Liver (tissue), 9 donors: ENCODE measurements around the gene PDGFC. TPM values are rescaled to one million over a fixed set of nuclear protein-coding genes. Genes with fewer than 3 reads are reported as not detected.

Experiments
- DNase-seq: peaks from one replicate; pipeline ENCODE4 v3.0.0-alpha.2; 2017; ENCODE audit warnings: low spot score
- H3K27ac ChIP-seq, 2 donors: one replicate each; pipeline ENCODE4 v1.7.0; 2013; ENCODE audit warnings: inconsistent platforms in 2 of 2, low read length in 2 of 2, control low read depth in 1 of 2, low read depth in 1 of 2, mild to moderate bottlenecking in 1 of 2
- H3K27me3 ChIP-seq, 4 donors: one replicate each; pipeline versions ENCODE4 v1.6.1 to v1.7.0; 2013; ENCODE audit warnings: low read length in 3 of 4, inconsistent platforms in 1 of 4, mild to moderate bottlenecking in 1 of 4, moderate library complexity in 1 of 4; ENCODE audit not compliant: control insufficient read depth in 4 of 4, insufficient read depth in 4 of 4
- H3K36me3 ChIP-seq, 4 donors: one replicate each; pipeline versions ENCODE4 v1.6.1 to v1.7.0; 2013; ENCODE audit warnings: low read length in 3 of 4, mild to moderate bottlenecking in 3 of 4, low read depth in 1 of 4, moderate library complexity in 1 of 4; ENCODE audit not compliant: control insufficient read depth in 4 of 4, insufficient read depth in 3 of 4
- H3K4me1 ChIP-seq, 4 donors: one replicate each; pipeline versions ENCODE4 v1.6.1 to v1.7.0; 2013; ENCODE audit warnings: low read length in 3 of 4, mild to moderate bottlenecking in 3 of 4, moderate library complexity in 1 of 4; ENCODE audit not compliant: control insufficient read depth in 4 of 4, insufficient read depth in 4 of 4
- H3K4me3 ChIP-seq, 3 donors: one replicate each; pipeline versions ENCODE4 v1.6.1 to v1.7.0; 2013; ENCODE audit warnings: low read length in 3 of 3, control low read depth in 1 of 3, low read depth in 1 of 3, mild to moderate bottlenecking in 1 of 3
- H3K9ac ChIP-seq, 2 donors: one replicate each; pipeline ENCODE4 v1.7.0; 2013; ENCODE audit warnings: low read length in 2 of 2, mild to moderate bottlenecking in 2 of 2, moderate library complexity in 2 of 2, control low read depth in 1 of 2, low read depth in 1 of 2
- H3K9me3 ChIP-seq, 4 donors: one replicate each; pipeline versions ENCODE4 v1.6.1 to v1.7.0; 2013; ENCODE audit warnings: low read length in 3 of 4; ENCODE audit not compliant: control insufficient read depth in 4 of 4
- FOXA1 ChIP-seq: IDR thresholded peaks from 2 replicates; pipeline ENCODE4 v1.6.1; 2016; ENCODE audit warnings: antibody characterized with exemption
- FOXA2 ChIP-seq: IDR thresholded peaks from 2 replicates; pipeline ENCODE4 v1.6.1; 2016; ENCODE audit warnings: antibody characterized with exemption
- GABPA ChIP-seq, 2 donors: IDR thresholded peaks in 1 of 2; conservative IDR thresholded peaks in 1 of 2; 2 replicates each; pipeline ENCODE4 v1.6.1; 2016; ENCODE audit warnings: antibody characterized with exemption in 2 of 2, mild to moderate bottlenecking in 1 of 2, moderate library complexity in 1 of 2
- HNF4A ChIP-seq, 2 donors: conservative IDR thresholded peaks; 2 replicates each; pipeline ENCODE4 v1.6.1; 2016; ENCODE audit warnings: antibody characterized with exemption in 2 of 2, mild to moderate bottlenecking in 2 of 2
- HNF4G ChIP-seq: IDR thresholded peaks from 2 replicates; pipeline ENCODE4 v1.6.1; 2016; ENCODE audit warnings: antibody characterized with exemption
- RAD21 ChIP-seq, 2 donors: IDR thresholded peaks; 2 replicates each; pipeline ENCODE4 v1.6.1; 2016; ENCODE audit warnings: antibody characterized with exemption in 2 of 2, mild to moderate bottlenecking in 2 of 2
- RXRA ChIP-seq, 2 donors: IDR thresholded peaks; 2 replicates each; pipeline ENCODE4 v1.6.1; 2017 to 2018; ENCODE audit warnings: antibody characterized with exemption in 2 of 2, mild to moderate bottlenecking in 1 of 2
- TAF1 ChIP-seq: conservative IDR thresholded peaks from 2 replicates; pipeline ENCODE4 v1.6.1; 2016; ENCODE audit warnings: antibody characterized with exemption, mild to moderate bottlenecking
- WGBS: extraction: QIAGEN DNeasy Blood & Tissue Kit; methylation state at CpG from one replicate; pipeline ENCODE4 v1.1.7; 2013; 5-methylcytosine and 5-hydroxymethylcytosine counted together
- polyA plus RNA-seq, 2 donors: library from polyadenylated mRNA; stranded (reverse) in 1 of 2; unstranded in 1 of 2; fragments of 200-250 nt in 1 of 2; fragments of >200 nt in 1 of 2; fragmentation: Nextera tagmentation in 1 of 2; extraction: Ambion mirVana in 1 of 2; gene quantifications; one replicate each; pipeline versions ENCODE4 v1.2.1 to v1.2.3, GENCODE V29; 2013 to 2015
- total RNA-seq, 2 donors: library from RNA; depleted of rRNA; stranded (reverse); fragments of >200 nt; gene quantifications; one replicate each; pipeline ENCODE4 v1.2.3, GENCODE V29; 2014
- TF ChIP-seq, protein P1 (sequence below): IDR thresholded peaks from 2 replicates; pipeline ENCODE4 v1.6.1; 2016; ENCODE audit warnings: antibody characterized with exemption
- TF ChIP-seq, protein P2 (sequence below): IDR thresholded peaks from 2 replicates; pipeline ENCODE4 v1.6.1; 2016; ENCODE audit warnings: antibody characterized with exemption, mild to moderate bottlenecking
- donor health status: healthy.
- donor health status: healthy.
- donor health status: healthy.
- donor health status: healthy.
- donor health status: healthy.

Gene PDGFC
- total and polyA plus RNA-seq, 4 donors, result 5.8 to 25.7 (median 9.7) TPM

DNA sequence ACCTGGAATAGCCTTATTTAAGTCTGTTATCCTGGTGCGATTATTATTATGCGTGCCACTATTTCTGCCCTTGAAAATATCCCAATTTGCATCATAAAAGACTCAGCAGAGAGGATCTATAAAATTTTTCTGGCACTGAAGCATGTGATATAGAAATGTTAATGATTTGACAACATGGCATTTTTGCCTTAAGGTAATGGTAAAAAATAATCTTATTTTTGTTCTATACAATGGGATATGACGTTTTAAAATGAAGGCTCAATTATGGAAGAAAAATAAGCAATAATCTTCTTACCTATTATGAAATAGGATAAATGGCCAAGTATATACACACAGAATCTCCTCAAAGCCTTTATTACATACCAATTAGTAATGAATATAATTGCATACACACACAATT lies 113.5 kb downstream of the PDGFC start:
- no peak for DNase-seq
- Histone ChIP-seq H3K9ac (no peak overlapping the region), H3K36me3 (no peaks in the 10 kb centered on the region), H3K4me3 (no peak overlapping the region), H3K27me3 (no peaks in the 10 kb centered on the region), H3K27ac (no peak overlapping the region), H3K9me3 (no peaks in the 10 kb centered on the region), H3K4me1 (no peaks in the 10 kb centered on the region)
- TF ChIP-seq HNF4G (no peak), RXRA (IDR thresholded peaks at IDR 0.05) (no peak), TAF1 (no peak)
- TF ChIP-seq, protein P1, sequence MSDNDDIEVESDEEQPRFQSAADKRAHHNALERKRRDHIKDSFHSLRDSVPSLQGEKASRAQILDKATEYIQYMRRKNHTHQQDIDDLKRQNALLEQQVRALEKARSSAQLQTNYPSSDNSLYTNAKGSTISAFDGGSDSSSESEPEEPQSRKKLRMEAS, result no peak
- TF ChIP-seq, protein P2, sequence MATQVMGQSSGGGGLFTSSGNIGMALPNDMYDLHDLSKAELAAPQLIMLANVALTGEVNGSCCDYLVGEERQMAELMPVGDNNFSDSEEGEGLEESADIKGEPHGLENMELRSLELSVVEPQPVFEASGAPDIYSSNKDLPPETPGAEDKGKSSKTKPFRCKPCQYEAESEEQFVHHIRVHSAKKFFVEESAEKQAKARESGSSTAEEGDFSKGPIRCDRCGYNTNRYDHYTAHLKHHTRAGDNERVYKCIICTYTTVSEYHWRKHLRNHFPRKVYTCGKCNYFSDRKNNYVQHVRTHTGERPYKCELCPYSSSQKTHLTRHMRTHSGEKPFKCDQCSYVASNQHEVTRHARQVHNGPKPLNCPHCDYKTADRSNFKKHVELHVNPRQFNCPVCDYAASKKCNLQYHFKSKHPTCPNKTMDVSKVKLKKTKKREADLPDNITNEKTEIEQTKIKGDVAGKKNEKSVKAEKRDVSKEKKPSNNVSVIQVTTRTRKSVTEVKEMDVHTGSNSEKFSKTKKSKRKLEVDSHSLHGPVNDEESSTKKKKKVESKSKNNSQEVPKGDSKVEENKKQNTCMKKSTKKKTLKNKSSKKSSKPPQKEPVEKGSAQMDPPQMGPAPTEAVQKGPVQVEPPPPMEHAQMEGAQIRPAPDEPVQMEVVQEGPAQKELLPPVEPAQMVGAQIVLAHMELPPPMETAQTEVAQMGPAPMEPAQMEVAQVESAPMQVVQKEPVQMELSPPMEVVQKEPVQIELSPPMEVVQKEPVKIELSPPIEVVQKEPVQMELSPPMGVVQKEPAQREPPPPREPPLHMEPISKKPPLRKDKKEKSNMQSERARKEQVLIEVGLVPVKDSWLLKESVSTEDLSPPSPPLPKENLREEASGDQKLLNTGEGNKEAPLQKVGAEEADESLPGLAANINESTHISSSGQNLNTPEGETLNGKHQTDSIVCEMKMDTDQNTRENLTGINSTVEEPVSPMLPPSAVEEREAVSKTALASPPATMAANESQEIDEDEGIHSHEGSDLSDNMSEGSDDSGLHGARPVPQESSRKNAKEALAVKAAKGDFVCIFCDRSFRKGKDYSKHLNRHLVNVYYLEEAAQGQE, result no peak
- WGBS, result 97% methylated on average over 3 of the region's 3 CpGs

DNA sequence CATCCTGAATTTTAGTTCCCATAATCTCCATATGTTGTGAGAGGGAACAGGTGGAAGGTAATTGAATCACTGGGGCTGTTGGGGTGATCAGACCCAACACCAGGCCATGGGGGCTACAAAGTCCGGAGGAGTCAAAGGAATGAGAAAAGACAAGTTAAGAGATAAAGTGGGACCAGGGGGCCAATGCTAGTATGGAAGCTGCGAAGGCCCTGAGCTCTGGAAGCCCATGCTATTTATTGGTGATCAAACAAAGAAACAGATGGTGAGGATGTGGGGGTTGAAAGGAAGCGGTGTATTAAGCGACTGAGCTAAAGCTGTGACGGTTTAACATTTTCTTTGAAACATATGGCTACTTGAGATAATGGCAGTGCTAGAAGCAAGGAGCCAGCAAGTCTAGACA lies 132.8 kb downstream of the PDGFC start:
- no peaks in the 10 kb centered on the region for H3K27me3 ChIP-seq
- no peaks in the 10 kb centered on the region for H3K36me3 ChIP-seq
- 95% methylated on average over 5 of the region's 5 CpGs for WGBS
- no peak overlapping the region for H3K9ac ChIP-seq
- DNase-seq, result no peak
- H3K4me1 ChIP-seq, result no peaks in the 10 kb centered on the region
- H3K4me3 ChIP-seq, result no peak overlapping the region
- no peak overlapping the region for H3K27ac ChIP-seq
- TF ChIP-seq TAF1, result no peak
- TF ChIP-seq GABPA (IDR thresholded peaks at IDR 0.05 in 1 of 2, conservative IDR thresholded peaks at IDR 0.05 in 1 of 2), result no peak
- TF ChIP-seq FOXA1, result no peak
- TF ChIP-seq, protein P2, result no peak
- no peak for TF ChIP-seq HNF4G
- TF ChIP-seq RAD21 (IDR thresholded peaks at IDR 0.05), result no peak
- no peak for TF ChIP-seq HNF4A (conservative IDR thresholded peaks at IDR 0.05)
- no peak for TF ChIP-seq FOXA2
- H3K9me3 ChIP-seq, result peaks cover 0 to 7% (median 1%) of the 10 kb centered on the region in 4 donors
